HEK293 (cell line): ENCODE measurements around the gene CHCHD6.

Experiments used
- GLI4 ChIP-seq: fragments of 450-650 bp; formaldehyde crosslinking; IDR thresholded peaks from 2 replicates; pipeline ENCODE4 v1.5.1; 2016; ENCODE audit warnings: missing biosample characterization, missing genetic modification characterization
- GLIS1 ChIP-seq: fragments of 450-650 bp; formaldehyde crosslinking; IDR thresholded peaks from 2 replicates; pipeline ENCODE4 v1.5.1; 2016; ENCODE audit warnings: missing biosample characterization, missing genetic modification characterization
- ZFP3 ChIP-seq: fragments of 450-650 bp; formaldehyde crosslinking; IDR thresholded peaks from 2 replicates; pipeline ENCODE4 v1.5.1; 2016; ENCODE audit warnings: low read depth, missing biosample characterization, missing genetic modification characterization
- ZFP41 ChIP-seq: fragments of 450-650 bp; formaldehyde crosslinking; IDR thresholded peaks from 2 replicates; pipeline ENCODE4 v1.5.1; 2016; ENCODE audit warnings: missing biosample characterization, missing genetic modification characterization, borderline replicate concordance
- ZNF114 ChIP-seq: fragments of 450-650 bp; formaldehyde crosslinking; IDR thresholded peaks from 2 replicates; pipeline ENCODE4 v1.5.0; 2017; ENCODE audit warnings: missing biosample characterization, missing genetic modification characterization
- ZNF274 ChIP-seq, 2 experiments: fragments of 200-500 bp in 1 of 2; fragments of 450-650 bp in 1 of 2; sonication (Bioruptor generic) in 1 of 2; formaldehyde crosslinking in 1 of 2; IDR thresholded peaks; 2 replicates each; pipeline versions ENCODE4 v1.5.1 to v1.6.1; 2014 to 2016; ENCODE audit warnings: borderline replicate concordance in 1 of 2, inconsistent platforms in 1 of 2, low read length in 1 of 2, missing biosample characterization in 1 of 2, missing genetic modification characterization in 1 of 2
- ZNF324 ChIP-seq: fragments of 450-650 bp; formaldehyde crosslinking; IDR thresholded peaks from 2 replicates; pipeline ENCODE4 v1.5.1; 2016; ENCODE audit warnings: missing biosample characterization, missing genetic modification characterization
- ZNF426 ChIP-seq: fragments of 450-650 bp; formaldehyde crosslinking; IDR thresholded peaks from 2 replicates; pipeline ENCODE4 v1.5.1; 2017; ENCODE audit warnings: missing biosample characterization, missing genetic modification characterization, mild to moderate bottlenecking, inconsistent platforms, moderate library complexity
- ZNF555 ChIP-seq: fragments of 450-650 bp; formaldehyde crosslinking; conservative IDR thresholded peaks from 2 replicates; pipeline ENCODE4 v1.5.1; 2017; ENCODE audit warnings: missing biosample characterization, mild to moderate bottlenecking, missing genetic modification characterization, inconsistent platforms
- ZNF768 ChIP-seq: fragments of 450-650 bp; formaldehyde crosslinking; IDR thresholded peaks from 2 replicates; pipeline ENCODE4 v1.5.1; 2018; ENCODE audit warnings: missing biosample characterization, mild to moderate bottlenecking, missing genetic modification characterization
- TF ChIP-seq, protein P1 (sequence below): fragments of 450-650 bp; formaldehyde crosslinking; IDR thresholded peaks from 2 replicates; pipeline ENCODE4 v1.5.1; 2016; ENCODE audit warnings: missing biosample characterization, missing genetic modification characterization
- TF ChIP-seq, protein P2 (sequence below): fragments of 450-650 bp; formaldehyde crosslinking; IDR thresholded peaks from 2 replicates; pipeline ENCODE4 v1.5.1; 2016; ENCODE audit warnings: missing biosample characterization, missing genetic modification characterization

DNA sequence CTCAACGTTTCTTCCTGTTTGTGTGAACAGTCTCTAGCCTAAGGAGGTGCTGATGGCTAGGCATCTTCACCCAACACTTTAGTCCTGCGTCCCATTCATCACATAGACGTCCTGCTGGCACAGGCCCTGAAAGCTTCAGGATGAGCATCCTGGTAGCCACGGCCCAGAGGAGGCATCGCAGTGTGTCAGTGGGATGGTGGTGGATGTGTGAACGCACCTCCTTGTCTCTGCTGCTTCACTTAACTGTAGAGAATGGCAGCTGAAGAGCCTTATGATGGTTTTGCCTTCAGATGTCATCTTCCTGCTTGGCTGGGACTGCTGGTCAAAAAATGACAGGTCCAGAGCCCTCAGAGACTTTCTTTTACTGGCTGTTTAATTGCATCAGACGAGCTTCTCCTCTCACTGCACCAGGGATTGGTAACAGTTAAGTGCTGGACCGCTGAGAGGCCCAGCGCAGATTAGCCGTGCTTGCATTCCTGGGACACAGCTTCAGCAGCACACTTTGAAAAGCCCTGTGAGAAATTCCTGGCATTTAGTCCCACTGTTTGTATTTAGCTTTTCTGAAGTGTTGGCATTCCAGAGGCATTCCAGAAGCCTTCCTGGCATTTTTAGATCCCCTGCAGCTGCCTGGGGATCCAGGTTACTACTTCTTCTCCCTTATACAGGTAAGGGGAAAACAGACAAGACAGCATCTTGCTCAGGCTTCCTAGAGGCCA, 146.5 kb downstream of the CHCHD6 start:
- TF ChIP-seq ZNF274 (IDR thresholded peaks at IDR 0.05; ENCODE audit: low read length) (no peak), ZNF274 (tag by site-specific recombination; IDR thresholded peaks at IDR 0.05; ENCODE audit: borderline replicate concordance) (no peak), ZNF324 (tag by site-specific recombination) (no peak), GLI4 (tag by site-specific recombination) (no peak), ZNF768 (tag by site-specific recombination) (no peak), ZNF555 (no peak), ZFP3 (tag by site-specific recombination) (no peak), ZNF426 (no peak), ZFP41 (no peak), ZNF114 (no peak), GLIS1 (tag by site-specific recombination) (no peak)
- TF ChIP-seq, protein P1, sequence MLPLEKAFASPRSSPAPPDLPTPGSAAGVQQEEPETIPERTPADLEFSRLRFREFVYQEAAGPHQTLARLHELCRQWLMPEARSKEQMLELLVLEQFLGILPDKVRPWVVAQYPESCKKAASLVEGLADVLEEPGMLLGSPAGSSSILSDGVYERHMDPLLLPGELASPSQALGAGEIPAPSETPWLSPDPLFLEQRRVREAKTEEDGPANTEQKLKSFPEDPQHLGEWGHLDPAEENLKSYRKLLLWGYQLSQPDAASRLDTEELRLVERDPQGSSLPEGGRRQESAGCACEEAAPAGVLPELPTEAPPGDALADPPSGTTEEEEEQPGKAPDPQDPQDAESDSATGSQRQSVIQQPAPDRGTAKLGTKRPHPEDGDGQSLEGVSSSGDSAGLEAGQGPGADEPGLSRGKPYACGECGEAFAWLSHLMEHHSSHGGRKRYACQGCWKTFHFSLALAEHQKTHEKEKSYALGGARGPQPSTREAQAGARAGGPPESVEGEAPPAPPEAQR, result no peak
- TF ChIP-seq, protein P2, sequence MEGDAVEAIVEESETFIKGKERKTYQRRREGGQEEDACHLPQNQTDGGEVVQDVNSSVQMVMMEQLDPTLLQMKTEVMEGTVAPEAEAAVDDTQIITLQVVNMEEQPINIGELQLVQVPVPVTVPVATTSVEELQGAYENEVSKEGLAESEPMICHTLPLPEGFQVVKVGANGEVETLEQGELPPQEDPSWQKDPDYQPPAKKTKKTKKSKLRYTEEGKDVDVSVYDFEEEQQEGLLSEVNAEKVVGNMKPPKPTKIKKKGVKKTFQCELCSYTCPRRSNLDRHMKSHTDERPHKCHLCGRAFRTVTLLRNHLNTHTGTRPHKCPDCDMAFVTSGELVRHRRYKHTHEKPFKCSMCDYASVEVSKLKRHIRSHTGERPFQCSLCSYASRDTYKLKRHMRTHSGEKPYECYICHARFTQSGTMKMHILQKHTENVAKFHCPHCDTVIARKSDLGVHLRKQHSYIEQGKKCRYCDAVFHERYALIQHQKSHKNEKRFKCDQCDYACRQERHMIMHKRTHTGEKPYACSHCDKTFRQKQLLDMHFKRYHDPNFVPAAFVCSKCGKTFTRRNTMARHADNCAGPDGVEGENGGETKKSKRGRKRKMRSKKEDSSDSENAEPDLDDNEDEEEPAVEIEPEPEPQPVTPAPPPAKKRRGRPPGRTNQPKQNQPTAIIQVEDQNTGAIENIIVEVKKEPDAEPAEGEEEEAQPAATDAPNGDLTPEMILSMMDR (tag by site-specific recombination), result no peak
